Lower leg skin (tissue), 4 donors: ENCODE results near the gene TWF1. TPM values are rescaled to one million over a fixed set of nuclear protein-coding genes. Genes with fewer than 3 reads are reported as not detected.
A peak's percentile ranks its signal among the peaks of the same experiment; 100 is the strongest.

ENCODE experiments used
- DNase-seq, 2 donors: peaks; one replicate each; pipeline ENCODE4 v3.0.0-alpha.2; 2019; ENCODE audit warnings: low spot score in 2 of 2
- H3K4me3 ChIP-seq: fragments of 200-600 bp; sonication (generic); 2 replicates; pipeline ENCODE4 v1.5.1; 2017; ENCODE audit warnings: mild to moderate bottlenecking, low read depth; ENCODE audit not compliant: poor library complexity, severe bottlenecking
- POLR2A ChIP-seq, 2 donors: fragments of 450-650 bp; IDR thresholded peaks; one replicate each; pipeline ENCODE4 v1.6.1; 2016 to 2017; ENCODE audit warnings: antibody characterized with exemption in 2 of 2, mild to moderate bottlenecking in 1 of 2, moderate library complexity in 1 of 2
- WGBS, 2 donors: methylation state at CpG; one replicate each; pipeline ENCODE4 v1.1.5; 2018; 5-methylcytosine and 5-hydroxymethylcytosine counted together
- intact Hi-C: fragments of 100-400 bp; cut with DNase I; formaldehyde crosslinking; loops from one replicate; pipeline ENCODE4 v1.15.0; 2023; ENCODE audit warnings: low total_unique reads
- total RNA-seq, 4 donors: library from RNA; depleted of rRNA; stranded (reverse); fragments of >200 nt; gene quantifications; one replicate each; pipeline ENCODE4 v1.1.0, GENCODE V29; 2016
- TF ChIP-seq, protein P1 (sequence below), 3 donors: fragments of 450-650 bp; IDR thresholded peaks; one replicate each; pipeline ENCODE4 v1.5.1; 2016; ENCODE audit warnings: antibody characterized with exemption in 3 of 3, mild to moderate bottlenecking in 3 of 3, moderate library complexity in 2 of 3

TWF1 gene
- total RNA-seq, 4 donors from 2014 or later: 46.9 to 77.4 (median 62.3) TPM

DNA sequence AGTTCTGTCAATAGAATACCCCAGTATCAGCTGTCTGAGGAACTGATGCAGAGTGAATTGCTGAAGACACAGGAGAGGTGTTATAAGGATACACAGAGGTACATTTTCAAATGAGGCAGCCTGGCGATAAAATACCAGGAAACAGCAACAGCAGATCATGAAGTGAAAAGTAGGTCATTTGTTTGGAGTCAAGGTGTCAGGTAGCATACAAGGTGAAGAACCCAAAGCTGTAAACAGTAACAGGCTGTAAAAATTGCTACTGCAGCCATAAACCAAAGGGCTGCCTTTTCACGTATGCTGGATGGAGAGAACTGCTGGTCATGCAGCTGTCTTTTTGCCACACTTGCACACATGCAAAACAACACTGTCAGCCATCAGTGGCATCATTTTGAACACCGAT, 9.3 kb upstream of the TWF1 start:
- intact Hi-C loops: no loop called here
- TF ChIP-seq, protein P1, sequence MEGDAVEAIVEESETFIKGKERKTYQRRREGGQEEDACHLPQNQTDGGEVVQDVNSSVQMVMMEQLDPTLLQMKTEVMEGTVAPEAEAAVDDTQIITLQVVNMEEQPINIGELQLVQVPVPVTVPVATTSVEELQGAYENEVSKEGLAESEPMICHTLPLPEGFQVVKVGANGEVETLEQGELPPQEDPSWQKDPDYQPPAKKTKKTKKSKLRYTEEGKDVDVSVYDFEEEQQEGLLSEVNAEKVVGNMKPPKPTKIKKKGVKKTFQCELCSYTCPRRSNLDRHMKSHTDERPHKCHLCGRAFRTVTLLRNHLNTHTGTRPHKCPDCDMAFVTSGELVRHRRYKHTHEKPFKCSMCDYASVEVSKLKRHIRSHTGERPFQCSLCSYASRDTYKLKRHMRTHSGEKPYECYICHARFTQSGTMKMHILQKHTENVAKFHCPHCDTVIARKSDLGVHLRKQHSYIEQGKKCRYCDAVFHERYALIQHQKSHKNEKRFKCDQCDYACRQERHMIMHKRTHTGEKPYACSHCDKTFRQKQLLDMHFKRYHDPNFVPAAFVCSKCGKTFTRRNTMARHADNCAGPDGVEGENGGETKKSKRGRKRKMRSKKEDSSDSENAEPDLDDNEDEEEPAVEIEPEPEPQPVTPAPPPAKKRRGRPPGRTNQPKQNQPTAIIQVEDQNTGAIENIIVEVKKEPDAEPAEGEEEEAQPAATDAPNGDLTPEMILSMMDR (IDR thresholded peaks at IDR 0.05): no peak
- TF ChIP-seq POLR2A (IDR thresholded peaks at IDR 0.05): no peak
- no peak for DNase-seq
- WGBS, 2 donors: 56 to 63% methylated on average over 3 of the region's 3 CpGs
- H3K4me3 ChIP-seq: no peak overlapping the region

DNA sequence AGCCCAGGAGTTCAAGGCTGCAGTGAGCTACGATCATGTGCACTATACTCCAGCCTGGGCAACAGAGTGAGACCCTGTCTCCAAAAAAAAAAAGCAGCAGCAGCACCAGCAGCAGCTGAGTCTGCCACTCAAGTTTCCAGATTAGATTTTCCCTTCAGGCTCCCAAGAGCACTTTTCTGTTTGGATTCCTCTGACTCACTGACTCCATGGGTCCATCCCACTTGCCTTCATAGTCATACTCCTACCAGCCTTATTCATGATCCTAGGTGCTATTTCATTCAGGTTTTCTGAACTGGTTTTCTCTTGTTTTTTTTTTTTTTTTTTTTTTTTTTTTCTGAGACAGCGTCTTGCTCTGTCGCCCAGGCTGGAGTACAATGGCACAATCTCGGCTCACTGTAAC, 6.8 kb upstream of the TWF1 start:
- WGBS, 2 donors: 67 to 85% methylated on average over 4 of the region's 4 CpGs
- H3K4me3 ChIP-seq: no peak overlapping the region
- DNase-seq: no peak
- intact Hi-C loops: no loop called here
- TF ChIP-seq POLR2A (IDR thresholded peaks at IDR 0.05): no peak
- TF ChIP-seq, protein P1 (IDR thresholded peaks at IDR 0.05): no peak

DNA sequence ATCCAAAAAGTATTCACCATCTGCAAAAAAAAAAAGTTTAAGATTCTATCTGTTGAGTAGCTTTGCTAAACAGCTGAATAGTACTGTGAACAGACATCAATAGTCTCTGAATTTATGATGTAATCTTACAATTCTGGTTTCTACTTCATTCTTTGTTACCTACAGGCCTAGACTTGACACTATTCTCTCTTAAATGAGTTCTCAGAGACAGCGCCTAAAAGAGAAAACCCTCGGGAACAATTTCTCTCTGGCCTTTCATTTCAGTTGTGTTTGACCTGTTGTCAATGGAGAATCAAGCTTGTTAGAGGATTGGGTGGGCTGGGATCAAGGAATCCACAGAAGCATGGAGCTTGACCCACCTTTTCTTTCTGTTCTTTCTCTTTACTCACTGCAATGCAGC, 5.9 kb upstream of the TWF1 start:
- DNase-seq: no peak
- intact Hi-C loops: no loop called here
- H3K4me3 ChIP-seq: no peak overlapping the region
- no peak for TF ChIP-seq POLR2A (IDR thresholded peaks at IDR 0.05)
- TF ChIP-seq, protein P1 (IDR thresholded peaks at IDR 0.05): no peak
- WGBS, 2 donors: 48 to 55% methylated on average over 2 of the region's 2 CpGs

DNA sequence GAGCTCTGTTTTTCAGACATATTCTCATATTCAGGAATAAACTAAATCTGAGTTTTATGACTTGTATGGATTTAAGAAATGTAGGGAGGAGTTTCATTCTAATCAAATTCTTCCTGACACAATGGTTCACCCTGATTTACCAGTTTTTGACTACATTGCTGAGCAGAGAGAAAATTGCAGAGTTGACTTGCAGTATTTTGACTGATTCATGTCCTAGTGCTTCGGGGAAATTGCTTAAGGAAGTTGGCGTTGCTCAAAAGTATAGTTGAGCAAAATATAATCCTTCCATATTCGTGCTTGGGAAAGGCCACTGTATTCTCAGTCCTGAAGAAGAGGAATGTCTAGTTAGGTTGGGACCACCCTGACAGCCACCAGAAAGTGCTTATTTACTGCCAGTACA, 1.3 kb upstream of the TWF1 start:
- WGBS, 2 donors: 46 to 54% methylated on average over 3 of the region's 3 CpGs
- no peak overlapping the region for H3K4me3 ChIP-seq
- DNase-seq: no peak
- no peak for TF ChIP-seq POLR2A (IDR thresholded peaks at IDR 0.05)
- TF ChIP-seq, protein P1 (IDR thresholded peaks at IDR 0.05): no peak
- intact Hi-C loops: no loop called here

DNA sequence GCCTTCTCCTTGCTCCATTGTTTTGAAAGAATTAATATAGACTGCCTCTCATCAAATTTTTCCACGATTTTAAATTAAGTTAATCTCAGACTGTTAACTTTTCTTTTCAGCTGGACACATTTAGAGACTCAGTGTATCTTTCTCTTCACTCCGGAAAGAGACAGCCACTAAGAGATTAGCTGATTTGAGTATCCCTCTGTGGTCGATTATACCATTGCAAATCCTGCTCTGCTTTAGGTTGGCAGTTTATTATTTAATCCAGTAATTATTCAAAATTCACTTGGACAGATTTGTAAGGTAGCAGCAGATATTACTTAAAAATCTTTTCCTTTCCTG, 588 bp upstream of the TWF1 start:
- intact Hi-C loops: no loop called here
- no peak for DNase-seq
- WGBS, 2 donors: 3 to 6% methylated on average over 3 of the region's 3 CpGs
- peak overlapping the region; percentile 75 for H3K4me3 ChIP-seq
- TF ChIP-seq POLR2A (IDR thresholded peaks at IDR 0.05): no peak
- TF ChIP-seq, protein P1 (IDR thresholded peaks at IDR 0.05): no peak

DNA sequence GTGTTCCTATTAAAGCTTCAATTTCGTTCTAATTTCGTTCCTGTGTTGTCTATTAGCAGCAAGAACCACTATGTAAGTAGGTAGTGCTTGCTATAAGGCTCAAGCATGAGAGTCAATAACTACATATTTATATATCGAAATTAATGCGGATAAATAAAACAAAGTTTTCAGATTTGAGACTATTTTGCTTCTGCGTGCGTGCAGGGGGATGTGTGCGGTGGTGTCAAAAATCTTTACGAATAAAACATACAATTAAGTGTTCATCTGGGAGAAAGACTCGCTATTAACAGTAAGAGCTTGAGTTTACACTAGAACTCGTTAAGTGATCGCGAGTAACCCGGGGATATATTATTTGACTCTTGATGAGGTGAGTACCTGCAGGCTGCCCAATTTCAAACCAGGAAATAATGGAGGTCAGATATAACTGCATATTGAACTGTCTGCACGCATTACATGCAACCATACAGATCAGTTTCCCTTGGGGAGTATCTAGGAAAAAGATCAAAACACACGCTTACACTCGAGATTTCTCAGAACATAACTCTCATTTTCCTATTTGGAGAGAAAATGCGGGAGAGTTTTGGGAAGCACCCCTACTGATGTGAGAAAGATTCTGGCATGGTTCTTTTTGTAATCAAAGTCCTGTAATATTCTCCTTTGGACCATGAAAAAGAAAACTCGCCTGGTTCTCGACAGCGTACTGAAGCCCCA, 813 bp downstream of the TWF1 start:
- intact Hi-C loops: no loop called here
- no peak for DNase-seq
- 6% methylated on average over 20 of the region's 20 CpGs for WGBS, 2 donors
- peak overlapping the region; percentile 75 for H3K4me3 ChIP-seq
- TF ChIP-seq, protein P1 (IDR thresholded peaks at IDR 0.05): no peak
- TF ChIP-seq POLR2A (IDR thresholded peaks at IDR 0.05): no peak
